Neural progenitor cell (in vitro differentiated cells): ENCODE measurements around the gene NEU3. TPM values are rescaled to one million over a fixed set of nuclear protein-coding genes. Genes with fewer than 3 reads are reported as not detected.

Experiments
- DNase-seq: peaks from one replicate; pipeline ENCODE4 v3.0.0-alpha.2; 2016; ENCODE audit warnings: low spot score
- H2AFZ ChIP-seq: fragments of 200-600 bp; sonication (generic); replicated peaks from 2 replicates; pipeline ENCODE4 v1.6.1; 2016; ENCODE audit warnings: antibody characterized with exemption
- H3F3A ChIP-seq: fragments of 200-600 bp; sonication (generic); 2 replicates; pipeline ENCODE4 v1.6.1; 2016; ENCODE audit warnings: antibody characterized with exemption, low read depth
- H3K27ac ChIP-seq: fragments of 200-600 bp; sonication (generic); 2 replicates; pipeline ENCODE4 v1.5.1; 2016; ENCODE audit warnings: mild to moderate bottlenecking
- H3K27me3 ChIP-seq: fragments of 200-600 bp; sonication (generic); 2 replicates; pipeline ENCODE4 v1.6.1; 2016; ENCODE audit warnings: mild to moderate bottlenecking, moderate library complexity
- H3K36me3 ChIP-seq: fragments of 200-600 bp; sonication (generic); 2 replicates; pipeline ENCODE4 v1.5.1; 2016
- H3K4me1 ChIP-seq: fragments of 200-600 bp; sonication (generic); 2 replicates; pipeline ENCODE4 v1.6.1; 2016; ENCODE audit warnings: mixed run types
- H3K4me2 ChIP-seq: fragments of 200-600 bp; sonication (generic); 2 replicates; pipeline ENCODE4 v1.6.1; 2016
- H3K4me3 ChIP-seq: fragments of 200-600 bp; sonication (generic); 2 replicates; pipeline ENCODE4 v1.5.1; 2016
- H3K79me2 ChIP-seq: fragments of 200-600 bp; sonication (generic); 2 replicates; pipeline ENCODE4 v1.6.1; 2016; ENCODE audit warnings: low read depth
- H3K9ac ChIP-seq: fragments of 200-600 bp; sonication (generic); 2 replicates; pipeline ENCODE4 v1.6.1; 2016
- H3K9me3 ChIP-seq: fragments of 200-600 bp; sonication (generic); 2 replicates; pipeline ENCODE4 v1.5.1; 2016; ENCODE audit warnings: low read depth
- H4K20me1 ChIP-seq: fragments of 200-600 bp; sonication (generic); 2 replicates; pipeline ENCODE4 v1.6.1; 2016; ENCODE audit warnings: low read depth
- H3K27ac Mint-ChIP-seq: 3 replicates; pipeline ENCODE4 v1.8.0; 2021; ENCODE audit warnings: mixed read lengths
- H3K27me3 Mint-ChIP-seq: 2 replicates; pipeline ENCODE4 v1.8.0; 2022; ENCODE audit warnings: low read depth, mild to moderate bottlenecking, inconsistent platforms, moderate library complexity, mixed read lengths; ENCODE audit not compliant: insufficient read depth
- H3K36me3 Mint-ChIP-seq: 3 replicates; pipeline ENCODE4 v1.8.0; 2021; ENCODE audit warnings: mixed read lengths
- H3K4me1 Mint-ChIP-seq: 3 replicates; pipeline ENCODE4 v1.8.0; 2021; ENCODE audit warnings: mixed read lengths
- H3K4me3 Mint-ChIP-seq: 3 replicates; pipeline ENCODE4 v1.8.0; 2021; ENCODE audit warnings: mild to moderate bottlenecking, moderate library complexity, mixed read lengths
- H3K9me3 Mint-ChIP-seq: 3 replicates; pipeline ENCODE4 v1.8.0; 2020; ENCODE audit warnings: mixed read lengths
- CTCF ChIP-seq: fragments of 200-600 bp; sonication (generic); IDR thresholded peaks from 2 replicates; pipeline ENCODE4 v1.5.1; 2017; ENCODE audit warnings: antibody characterized with exemption, mild to moderate bottlenecking
- EZH2 ChIP-seq: fragments of 200-600 bp; sonication (generic); IDR thresholded peaks from 2 replicates; pipeline ENCODE4 v1.6.1; 2017; ENCODE audit warnings: antibody characterized with exemption, mild to moderate bottlenecking, moderate library complexity
- EZH2phosphoT487 ChIP-seq: fragments of 200-600 bp; sonication (generic); IDR thresholded peaks from 2 replicates; pipeline ENCODE4 v1.6.1; 2017; ENCODE audit warnings: antibody characterized with exemption
- total RNA-seq: library from RNA; depleted of rRNA; stranded (reverse); fragments of >200 nt; gene quantifications from 2 replicates; pipeline ENCODE4 v1.2.3, GENCODE V29; 2015; ENCODE audit warnings: low replicate concordance

NEU3 gene
- total RNA-seq, 1 donor from 2014 or later: 12.4 TPM

GRCh38 chr11:75011357-75011756 is 22.6 kb downstream of the NEU3 start:
- Mint-ChIP-seq H3K36me3 (peaks cover 15% of the 10 kb centered on the region), H3K27me3 (peaks cover 2% of the 10 kb centered on the region), H3K4me3 (no peak overlapping the region), H3K9me3 (no peaks in the 10 kb centered on the region), H3K27ac (no peak overlapping the region), H3K4me1 (peaks cover 6% of the 10 kb centered on the region)
- H2AFZ ChIP-seq: no peak overlapping the region
- H3K4me1 ChIP-seq: peaks cover 3% of the 10 kb centered on the region
- H3K4me3 ChIP-seq: no peak overlapping the region
- no peaks in the 10 kb centered on the region for H3K9me3 ChIP-seq
- H3K27me3 ChIP-seq: no peaks in the 10 kb centered on the region
- no peak overlapping the region for H3K4me2 ChIP-seq
- H3K9ac ChIP-seq: no peak overlapping the region
- H3K27ac ChIP-seq: no peak overlapping the region
- DNase-seq: no peak
- no peaks in the 10 kb centered on the region for H3K79me2 ChIP-seq
- H3F3A ChIP-seq: no peaks in the 10 kb centered on the region
- no peaks in the 10 kb centered on the region for H4K20me1 ChIP-seq
- TF ChIP-seq EZH2 (no peak), EZH2phosphoT487 (no peak), CTCF (no peak)
- H3K36me3 ChIP-seq: no peaks in the 10 kb centered on the region

GRCh38 chr11:75011872-75012271 is 23.1 kb downstream of the NEU3 start:
- Histone ChIP-seq H3K79me2 (no peaks in the 10 kb centered on the region), H3K27me3 (no peaks in the 10 kb centered on the region), H3K4me3 (no peak overlapping the region), H3K4me2 (no peak overlapping the region), H2AFZ (no peak overlapping the region), H3K9ac (no peak overlapping the region), H4K20me1 (no peaks in the 10 kb centered on the region), H3K9me3 (no peaks in the 10 kb centered on the region), H3F3A (no peaks in the 10 kb centered on the region), H3K27ac (no peak overlapping the region), H3K36me3 (no peaks in the 10 kb centered on the region), H3K4me1 (peaks cover 3% of the 10 kb centered on the region)
- Mint-ChIP-seq H3K27ac (no peak overlapping the region), H3K4me3 (no peak overlapping the region), H3K27me3 (peaks cover 2% of the 10 kb centered on the region), H3K36me3 (peaks cover 13% of the 10 kb centered on the region), H3K9me3 (no peaks in the 10 kb centered on the region), H3K4me1 (peaks cover 6% of the 10 kb centered on the region)
- DNase-seq: no peak
- TF ChIP-seq EZH2 (no peak), CTCF (no peak), EZH2phosphoT487 (no peak)

- no peak for TF ChIP-seq EZH2
- TF ChIP-seq CTCF: no peak
- no peak for TF ChIP-seq EZH2phosphoT487
- H3K4me3 Mint-ChIP-seq: no peak overlapping the region
Measured at GRCh38 chr11:75013051-75013450, 24.3 kb downstream of the NEU3 start.

More at GRCh38 chr11:75013051-75013450, 24.3 kb downstream of the NEU3 start:
- peaks cover 8% of the 10 kb centered on the region for H3K36me3 Mint-ChIP-seq
- no peak overlapping the region for H2AFZ ChIP-seq
- H3F3A ChIP-seq: no peaks in the 10 kb centered on the region
- H3K4me1 Mint-ChIP-seq: peaks cover 6% of the 10 kb centered on the region
- peaks cover 3% of the 10 kb centered on the region for H3K4me1 ChIP-seq
- H3K27ac Mint-ChIP-seq: peak overlapping the region; percentile 32
- H3K79me2 ChIP-seq: no peaks in the 10 kb centered on the region
- no peak for DNase-seq
- no peaks in the 10 kb centered on the region for H3K9me3 ChIP-seq
- H3K27ac ChIP-seq: no peak overlapping the region
- no peak overlapping the region for H3K4me2 ChIP-seq
- H4K20me1 ChIP-seq: no peaks in the 10 kb centered on the region
- no peaks in the 10 kb centered on the region for H3K27me3 ChIP-seq
- no peak overlapping the region for H3K9ac ChIP-seq
- H3K36me3 ChIP-seq: no peaks in the 10 kb centered on the region
- no peak overlapping the region for H3K4me3 ChIP-seq
- H3K27me3 Mint-ChIP-seq: peaks cover 2% of the 10 kb centered on the region
- no peaks in the 10 kb centered on the region for H3K9me3 Mint-ChIP-seq
